Measurements from ENCODE around the gene WDR70. TPM values are rescaled to one million over a fixed set of nuclear protein-coding genes. Genes with fewer than 3 reads are reported as not detected.

Gene WDR70
- total RNA-seq, 1 experiment from 2014 or later = 30.0 TPM

- Mint-ChIP-seq H3K27me3 (ENCODE audit: unreplicated experiment) (no peaks in the 10 kb centered on the region), H3K27ac (ENCODE audit: unreplicated experiment) (no peak overlapping the region), H3K4me3 (ENCODE audit: low read depth, unreplicated experiment) (no peak overlapping the region), H3K36me3 (ENCODE audit: insufficient read depth, unreplicated experiment) (no peaks in the 10 kb centered on the region), H3K4me1 (ENCODE audit: low read depth, unreplicated experiment) (peaks cover 11% of the 10 kb centered on the region), H3K9me3 (ENCODE audit: low read depth, unreplicated experiment) (peaks cover 3% of the 10 kb centered on the region)
- intact Hi-C loops (cut with micrococcal nuclease; ENCODE audit: unreplicated experiment) = loop anchor here (10.0 kb wide), 1 partner anchor 185 kb away; no protein-coding TSS in a partner anchor
- CTCF ChIA-PET = interaction anchor here (0.7 kb wide), 1 partner anchor 1607 kb away, joined by 3 read pairs; no protein-coding TSS in a partner anchor
- no TSS peak for BruUV-seq (replicated peaks)
- no peak for TF ChIP-seq CTCF (IDR thresholded peaks at IDR 0.05; ENCODE audit: unreplicated experiment)
- DNase-seq = no peak
Measured at GRCh38 chr5:37739817-37740261, 360.7 kb downstream of the WDR70 start.

GRCh38 chr5:37740331-37741066 is 361.4 kb downstream of the WDR70 start:
- TF ChIP-seq CTCF (IDR thresholded peaks at IDR 0.05; ENCODE audit: unreplicated experiment) = no peak
- DNase-seq = no peak
- intact Hi-C loops (cut with micrococcal nuclease; ENCODE audit: unreplicated experiment) = no loop called here
- Mint-ChIP-seq H3K4me3 (ENCODE audit: low read depth, unreplicated experiment) (no peak overlapping the region), H3K27ac (ENCODE audit: unreplicated experiment) (no peak overlapping the region), H3K27me3 (ENCODE audit: unreplicated experiment) (no peaks in the 10 kb centered on the region), H3K9me3 (ENCODE audit: low read depth, unreplicated experiment) (peaks cover 3% of the 10 kb centered on the region), H3K36me3 (ENCODE audit: insufficient read depth, unreplicated experiment) (no peaks in the 10 kb centered on the region), H3K4me1 (ENCODE audit: low read depth, unreplicated experiment) (peaks cover 11% of the 10 kb centered on the region)
- CTCF ChIA-PET = interaction anchor here (0.7 kb wide), 1 partner anchor 1607 kb away, joined by 3 read pairs; no protein-coding TSS in a partner anchor
- no TSS peak for BruUV-seq (replicated peaks)

GRCh38 chr5:37742111-37742510 is 363.0 kb downstream of the WDR70 start:
- Mint-ChIP-seq H3K36me3 (ENCODE audit: insufficient read depth, unreplicated experiment) (no peaks in the 10 kb centered on the region), H3K4me1 (ENCODE audit: low read depth, unreplicated experiment) (peaks cover 11% of the 10 kb centered on the region), H3K27ac (ENCODE audit: unreplicated experiment) (no peak overlapping the region), H3K27me3 (ENCODE audit: unreplicated experiment) (no peaks in the 10 kb centered on the region), H3K9me3 (ENCODE audit: low read depth, unreplicated experiment) (peaks cover 9% of the 10 kb centered on the region), H3K4me3 (ENCODE audit: low read depth, unreplicated experiment) (no peak overlapping the region)
- CTCF ChIA-PET = no interaction called here
- intact Hi-C loops (cut with micrococcal nuclease; ENCODE audit: unreplicated experiment) = no loop called here
- no TSS peak for BruUV-seq (replicated peaks)
- no peak for TF ChIP-seq CTCF (IDR thresholded peaks at IDR 0.05; ENCODE audit: unreplicated experiment)
- no peak for DNase-seq

GRCh38 chr5:37751227-37751626 is 372.1 kb downstream of the WDR70 start:
- H3K4me3 Mint-ChIP-seq (ENCODE audit: low read depth, unreplicated experiment) = no peak overlapping the region
- CTCF ChIA-PET = no interaction called here
- no peak overlapping the region for H3K27ac Mint-ChIP-seq (ENCODE audit: unreplicated experiment)
- no peaks in the 10 kb centered on the region for H3K36me3 Mint-ChIP-seq (ENCODE audit: insufficient read depth, unreplicated experiment)
- no peaks in the 10 kb centered on the region for H3K4me1 Mint-ChIP-seq (ENCODE audit: low read depth, unreplicated experiment)
- BruUV-seq (replicated peaks) = no TSS peak
- intact Hi-C loops (cut with micrococcal nuclease; ENCODE audit: unreplicated experiment) = no loop called here
- TF ChIP-seq CTCF (IDR thresholded peaks at IDR 0.05; ENCODE audit: unreplicated experiment) = no peak
- H3K9me3 Mint-ChIP-seq (ENCODE audit: low read depth, unreplicated experiment) = peaks cover 2% of the 10 kb centered on the region
- no peaks in the 10 kb centered on the region for H3K27me3 Mint-ChIP-seq (ENCODE audit: unreplicated experiment)
- no peak for DNase-seq
